Left ventricle myocardium inferior (tissue), 1 donor: ENCODE data around the gene SYNE1. TPM values are rescaled to one million over a fixed set of nuclear protein-coding genes. Genes with fewer than 3 reads are reported as not detected.
A peak's percentile ranks its signal among the peaks of the same experiment; 100 is the strongest.

Experiments used
- DNase-seq: peaks from one replicate; pipeline ENCODE4 v3.0.0-alpha.2; 2020
- H3K27ac ChIP-seq: fragments of 200-600 bp; replicated peaks from 2 replicates; pipeline ENCODE4 v1.8.0; 2021
- H3K27me3 ChIP-seq: fragments of 200-600 bp; 2 replicates; pipeline ENCODE4 v1.8.0; 2021; ENCODE audit warnings: low read depth
- H3K36me3 ChIP-seq: fragments of 200-600 bp; 2 replicates; pipeline ENCODE4 v1.8.0; 2021
- H3K4me1 ChIP-seq: fragments of 200-600 bp; 2 replicates; pipeline ENCODE4 v1.8.0; 2021
- H3K4me3 ChIP-seq: fragments of 200-600 bp; 2 replicates; pipeline ENCODE4 v1.8.0; 2021; ENCODE audit warnings: mild to moderate bottlenecking, moderate library complexity
- H3K9me3 ChIP-seq: fragments of 200-600 bp; replicated peaks from 2 replicates; pipeline ENCODE4 v1.8.0; 2021
- CTCF ChIP-seq: fragments of 200-600 bp; IDR thresholded peaks from 2 replicates; pipeline ENCODE4 v1.8.0; 2021; ENCODE audit warnings: antibody characterized with exemption, mild to moderate bottlenecking, borderline replicate concordance
- intact Hi-C: fragments of 100-400 bp; cut with micrococcal nuclease; formaldehyde crosslinking; loops from one replicate; pipeline ENCODE4 v1.11.0; 2022
- total RNA-seq: library from RNA; stranded (reverse); fragmentation: NEBNext Ultra II Directional; extraction: Animal tissue kit (Norgen Biotek cat#: 25700); gene quantifications from one replicate; pipeline ENCODE4 v1.2.1, GENCODE V29; 2021
- donor health status: DM: no; HTN: yes; CAD: no; lungs with severe emphysema.

Gene SYNE1
- total RNA-seq, 1 donor from 2014 or later: 105 TPM

- Histone ChIP-seq H3K4me1 (peaks cover 24% of the 10 kb centered on the region), H3K4me3 (no peak overlapping the region), H3K9me3 (no peaks in the 10 kb centered on the region), H3K36me3 (peaks cover 85% of the 10 kb centered on the region), H3K27me3 (no peaks in the 10 kb centered on the region), H3K27ac (peak overlapping the region; percentile 88)
- intact Hi-C loops: no loop called here
- TF ChIP-seq CTCF: peak; percentile 43
- DNase-seq: peak; percentile 19
These were observed 404.5 kb downstream of the SYNE1 start for GRCh38 chr6:152232501-152233151.

GRCh38 chr6:152229330-152229729 lies 407.8 kb downstream of the SYNE1 start:
- peaks cover 48% of the 10 kb centered on the region for H3K4me1 ChIP-seq
- H3K27ac ChIP-seq: no peak overlapping the region
- no peaks in the 10 kb centered on the region for H3K9me3 ChIP-seq
- H3K36me3 ChIP-seq: peaks cover 68% of the 10 kb centered on the region
- TF ChIP-seq CTCF: no peak
- no peak overlapping the region for H3K4me3 ChIP-seq
- DNase-seq: no peak
- intact Hi-C loops: no loop called here
- no peaks in the 10 kb centered on the region for H3K27me3 ChIP-seq

- Histone ChIP-seq H3K27me3 (no peaks in the 10 kb centered on the region), H3K4me1 (peaks cover 35% of the 10 kb centered on the region), H3K4me3 (no peak overlapping the region), H3K36me3 (peaks cover 78% of the 10 kb centered on the region), H3K9me3 (peaks cover 18% of the 10 kb centered on the region), H3K27ac (peak overlapping the region; percentile 43)
- intact Hi-C loops: no loop called here
- no peak for DNase-seq
- TF ChIP-seq CTCF: no peak
These were observed 411.0 kb downstream of the SYNE1 start for GRCh38 chr6:152226119-152226518.

- no peak for TF ChIP-seq CTCF
- Histone ChIP-seq H3K4me3 (no peak overlapping the region), H3K27ac (peak overlapping the region; percentile 43), H3K36me3 (peaks cover 78% of the 10 kb centered on the region), H3K27me3 (no peaks in the 10 kb centered on the region), H3K4me1 (peaks cover 40% of the 10 kb centered on the region), H3K9me3 (peaks cover 18% of the 10 kb centered on the region)
- no peak for DNase-seq
- intact Hi-C loops: no loop called here
These were observed 411.8 kb downstream of the SYNE1 start for GRCh38 chr6:152225241-152225934.

GRCh38 chr6:152223636-152224035 lies 413.5 kb downstream of the SYNE1 start:
- no peak for DNase-seq
- TF ChIP-seq CTCF: no peak
- Histone ChIP-seq H3K27ac (no peak overlapping the region), H3K9me3 (peaks cover 18% of the 10 kb centered on the region), H3K27me3 (no peaks in the 10 kb centered on the region), H3K36me3 (peaks cover 78% of the 10 kb centered on the region), H3K4me1 (peaks cover 49% of the 10 kb centered on the region), H3K4me3 (no peak overlapping the region)
- intact Hi-C loops: no loop called here
